ENCODE results near the gene OR2B3. TPM values are rescaled to one million over a fixed set of nuclear protein-coding genes. Genes with fewer than 3 reads are reported as not detected.

The OR2B3 gene
- total RNA-seq = not detected in 2 replicates

GRCh38 chr6:29087213-29087612 lies at the start of gene OR2B3:
Gene OR2B3 (minus strand): TSS chr6:29087313. CDS start chr6:29087248, 65 bp downstream.

GRCh38 chr6:29107758-29108157 lies 20.6 kb upstream of the OR2B3 start, which contains the start of gene OR2J3:
Gene OR2J3 (plus strand): TSS chr6:29108058. CDS start chr6:29111891, 3,833 bp downstream.

GRCh38 chr6:29099190-29099589 lies 12.1 kb upstream of the OR2B3 start, which contains the start of gene OR2J1:
Gene OR2J1 (plus strand): TSS chr6:29099490. CDS start chr6:29100943, 1,453 bp downstream.

GRCh38 chr6:29045075-29045474 lies 42.0 kb downstream of the OR2B3 start, which contains the start of gene OR2W1:
Gene OR2W1 (minus strand): TSS chr6:29045175. CDS start chr6:29045175, 0 bp downstream.

Other genes with a start within 250 kb of the OR2B3 start
- 45.3 and 46.1 TPM in 2 replicates for gene TRIM27, start 163.3 kb downstream of the OR2B3 start, total RNA-seq
- 4.8 TPM in 2 replicates for gene ZNF311, start 82.0 kb downstream of the OR2B3 start, total RNA-seq
- gene OR2W1, start 42.1 kb downstream of the OR2B3 start, total RNA-seq = not detected in 2 replicates
- not detected in 2 replicates for gene OR2J1, start 12.2 kb upstream of the OR2B3 start, total RNA-seq
- not detected in 2 replicates for gene OR2J3, start 20.7 kb upstream of the OR2B3 start, total RNA-seq
- gene OR2J2, start 83.6 kb upstream of the OR2B3 start, total RNA-seq = not detected in 2 replicates
- gene OR14J1, start 214.4 kb upstream of the OR2B3 start, total RNA-seq = not detected in 2 replicates

Measured in nasal cavity respiratory epithelium epithelial cell of viscerocranial mucosa (primary cell).